AG10803 (cell line): ENCODE data around the gene TNFRSF18.

Experiments used
- DNase-seq: peaks from one replicate; pipeline ENCODE4 v3.0.0; 2010; ENCODE audit warnings: low read depth
- H3K4me3 ChIP-seq: 2 replicates; pipeline ENCODE4 v1.5.1; 2011; ENCODE audit warnings: mild to moderate bottlenecking, low read length, control low read depth
- TF ChIP-seq, protein P1 (sequence below): conservative IDR thresholded peaks from 2 replicates; pipeline ENCODE4 v1.5.1; 2011; ENCODE audit warnings: mild to moderate bottlenecking, low read length, control low read depth, inconsistent platforms

The TNFRSF18 gene

DNA sequence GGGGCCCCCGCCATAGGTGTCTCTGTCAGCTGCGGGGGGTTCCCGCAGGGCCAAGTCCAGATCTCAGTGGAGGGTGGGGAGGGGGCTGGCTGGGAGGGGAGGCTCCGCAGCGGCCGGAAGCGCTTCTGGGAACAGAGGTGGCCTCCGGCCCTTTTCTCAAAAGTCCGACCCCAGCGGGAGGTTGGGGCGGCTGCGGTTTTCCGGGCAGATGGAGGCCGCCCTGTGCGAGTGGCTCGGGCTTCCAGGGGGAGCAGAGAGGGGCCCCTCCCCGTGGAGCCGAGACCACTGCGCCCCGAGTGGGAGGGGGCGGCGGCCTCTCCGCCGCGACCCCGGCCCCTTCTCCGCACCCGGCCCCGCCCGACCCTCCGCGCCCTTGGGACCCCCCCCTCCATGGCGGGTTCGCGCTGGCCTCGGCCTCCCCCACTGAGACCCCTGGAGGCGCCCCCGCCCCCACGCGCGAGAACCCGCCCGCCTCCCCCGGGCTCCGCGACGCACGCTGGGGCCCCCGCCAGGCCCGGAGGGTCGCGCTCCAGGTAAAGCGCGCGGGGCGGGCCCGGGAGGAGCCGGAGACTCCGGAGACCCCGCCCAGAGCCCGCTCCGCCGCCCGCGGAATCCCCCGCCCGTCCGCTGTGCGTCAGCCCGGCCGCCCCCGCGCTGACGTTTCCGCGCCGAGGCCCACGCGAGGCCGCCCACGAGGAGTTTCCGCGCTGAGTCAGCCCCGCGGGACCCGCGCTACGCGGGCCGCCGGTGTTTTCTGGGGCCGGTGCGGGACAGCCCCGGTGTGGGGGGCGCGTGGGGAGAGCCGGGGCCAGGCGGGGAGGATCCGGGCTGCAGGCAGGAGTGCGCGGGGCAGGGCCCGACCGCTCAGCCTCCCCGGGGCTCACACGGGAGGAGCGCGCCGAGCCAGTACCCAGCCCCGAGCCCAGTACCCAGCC lies 5.2 kb downstream of the TNFRSF18 start:
- peak; percentile 20 for DNase-seq
- H3K4me3 ChIP-seq = peak overlapping the region; percentile 17; the same call in 1 of the 2 replicates
- TF ChIP-seq, protein P1, sequence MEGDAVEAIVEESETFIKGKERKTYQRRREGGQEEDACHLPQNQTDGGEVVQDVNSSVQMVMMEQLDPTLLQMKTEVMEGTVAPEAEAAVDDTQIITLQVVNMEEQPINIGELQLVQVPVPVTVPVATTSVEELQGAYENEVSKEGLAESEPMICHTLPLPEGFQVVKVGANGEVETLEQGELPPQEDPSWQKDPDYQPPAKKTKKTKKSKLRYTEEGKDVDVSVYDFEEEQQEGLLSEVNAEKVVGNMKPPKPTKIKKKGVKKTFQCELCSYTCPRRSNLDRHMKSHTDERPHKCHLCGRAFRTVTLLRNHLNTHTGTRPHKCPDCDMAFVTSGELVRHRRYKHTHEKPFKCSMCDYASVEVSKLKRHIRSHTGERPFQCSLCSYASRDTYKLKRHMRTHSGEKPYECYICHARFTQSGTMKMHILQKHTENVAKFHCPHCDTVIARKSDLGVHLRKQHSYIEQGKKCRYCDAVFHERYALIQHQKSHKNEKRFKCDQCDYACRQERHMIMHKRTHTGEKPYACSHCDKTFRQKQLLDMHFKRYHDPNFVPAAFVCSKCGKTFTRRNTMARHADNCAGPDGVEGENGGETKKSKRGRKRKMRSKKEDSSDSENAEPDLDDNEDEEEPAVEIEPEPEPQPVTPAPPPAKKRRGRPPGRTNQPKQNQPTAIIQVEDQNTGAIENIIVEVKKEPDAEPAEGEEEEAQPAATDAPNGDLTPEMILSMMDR = no peak

DNA sequence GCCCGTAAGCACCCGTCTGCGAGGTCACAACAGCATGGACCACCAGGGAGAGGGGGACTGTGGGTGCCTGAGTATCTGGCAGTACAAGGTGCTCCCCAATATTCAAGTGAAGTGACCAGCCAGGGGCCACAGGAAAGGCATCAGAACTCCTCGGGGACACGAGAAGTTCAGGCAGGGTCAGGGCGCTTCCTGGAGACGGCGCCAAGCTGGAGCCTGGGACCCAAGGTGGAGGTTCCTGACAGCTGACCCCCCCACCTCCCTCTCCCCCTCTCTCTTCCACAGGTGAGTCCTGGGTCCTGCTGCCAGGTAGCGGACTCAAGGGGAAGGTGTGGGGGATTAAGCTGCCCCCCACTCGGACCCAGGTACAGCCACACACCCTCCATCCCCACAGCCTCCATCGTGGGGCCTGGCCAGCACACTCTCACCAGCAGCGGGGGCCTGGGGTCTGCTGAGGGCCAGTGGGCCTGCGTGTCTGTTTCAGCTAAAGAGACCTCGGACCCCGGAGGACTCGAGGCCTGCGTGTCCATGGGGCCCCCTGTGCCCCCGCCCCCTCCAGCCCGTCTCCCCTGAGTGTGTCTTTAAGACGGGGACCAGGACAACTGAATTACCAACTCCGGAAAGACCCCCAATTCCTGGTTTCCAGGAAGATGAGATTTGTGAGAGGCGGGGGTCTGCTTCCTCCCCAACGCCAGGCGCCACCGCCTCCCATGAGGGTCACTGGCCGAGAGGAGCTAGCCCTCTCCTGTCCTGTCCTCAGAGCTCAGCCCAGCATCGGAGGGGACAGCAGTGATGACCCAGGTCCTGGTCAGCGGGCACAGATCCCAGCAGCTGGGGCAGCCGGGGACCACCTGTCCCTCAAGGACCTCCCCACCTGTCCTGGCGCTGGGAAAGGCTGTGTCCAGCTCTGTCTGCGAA lies 6.2 kb downstream of the TNFRSF18 start:
- no peak overlapping the region for H3K4me3 ChIP-seq
- DNase-seq = no peak
- TF ChIP-seq, protein P1 = no peak

DNA sequence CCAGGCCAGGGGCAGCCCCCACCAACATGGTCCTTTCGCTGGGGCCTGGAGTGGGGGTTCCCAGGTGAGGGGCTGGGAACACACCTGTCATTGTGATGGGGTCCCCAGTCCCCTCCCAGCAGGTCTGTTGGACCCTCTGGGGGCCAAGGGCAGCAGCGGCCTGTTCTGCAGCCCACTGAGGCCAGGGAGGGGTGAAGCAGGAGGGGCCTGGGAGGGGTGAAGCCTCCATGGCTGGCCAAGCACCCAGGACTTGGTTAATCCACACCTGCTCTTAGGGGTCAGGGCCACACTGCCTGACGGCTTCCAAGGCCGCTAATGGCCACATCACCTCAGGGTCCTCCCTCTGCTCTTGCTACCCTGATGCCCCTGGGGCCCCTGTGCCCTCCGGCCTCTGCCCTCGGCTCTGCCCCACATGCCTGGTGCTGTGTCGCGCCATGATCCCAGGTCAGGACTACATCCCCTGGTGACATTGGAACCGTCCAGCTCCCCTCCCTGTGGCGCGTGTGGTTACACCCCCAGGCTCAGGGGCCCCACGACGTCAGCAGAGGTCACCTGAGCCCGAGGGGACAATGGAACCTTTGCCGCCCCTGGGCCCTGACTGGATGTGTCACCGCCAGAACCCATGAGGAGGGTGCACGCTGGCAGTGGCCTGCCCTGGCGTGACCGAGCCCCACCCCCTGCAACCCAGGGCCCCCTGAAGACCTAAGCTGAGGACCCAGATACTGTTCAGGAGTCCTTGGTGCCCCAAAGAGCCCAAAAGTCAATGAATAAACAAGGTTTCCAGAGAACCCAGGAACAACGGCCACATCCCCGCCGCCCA lies 7.0 kb downstream of the TNFRSF18 start:
- H3K4me3 ChIP-seq = no peak overlapping the region
- no peak for DNase-seq
- TF ChIP-seq, protein P1 = no peak

DNA sequence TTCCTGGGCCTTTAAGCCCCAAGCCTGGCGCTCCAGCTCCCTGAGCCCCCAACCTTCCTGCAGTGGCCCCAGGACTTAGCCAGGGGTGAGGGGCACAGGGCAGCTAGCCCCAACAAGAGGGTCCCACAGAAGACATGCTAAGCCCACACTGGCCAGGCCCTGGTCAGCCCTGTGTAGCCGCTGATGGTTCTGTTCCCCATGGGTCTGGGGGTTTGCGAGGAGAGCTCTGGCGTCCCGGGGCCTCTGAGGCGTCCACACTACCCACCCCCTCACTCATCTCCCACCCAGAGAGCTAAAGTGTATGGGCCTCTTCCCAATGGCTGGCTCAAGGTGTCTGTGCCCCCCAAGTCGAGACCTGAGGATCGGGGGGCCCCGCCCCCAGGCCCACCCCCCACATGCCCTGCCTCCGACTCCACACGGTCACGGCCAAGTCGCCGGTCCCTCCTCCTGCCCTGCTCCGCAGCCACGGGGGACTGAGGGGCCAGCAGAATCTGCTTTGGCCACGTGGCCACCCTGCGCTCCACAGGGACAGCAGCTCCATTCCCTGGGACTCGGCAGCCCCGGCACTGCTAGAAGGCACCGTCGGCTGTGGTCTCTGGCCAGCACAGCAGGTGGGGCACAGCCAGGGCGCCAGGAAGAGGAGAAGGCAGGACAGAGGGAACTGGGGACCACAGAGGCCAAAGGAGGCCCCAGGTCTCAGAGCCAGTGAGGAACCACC lies 7.8 kb downstream of the TNFRSF18 start:
- DNase-seq = no peak
- H3K4me3 ChIP-seq = no peak overlapping the region
- TF ChIP-seq, protein P1 = no peak

DNA sequence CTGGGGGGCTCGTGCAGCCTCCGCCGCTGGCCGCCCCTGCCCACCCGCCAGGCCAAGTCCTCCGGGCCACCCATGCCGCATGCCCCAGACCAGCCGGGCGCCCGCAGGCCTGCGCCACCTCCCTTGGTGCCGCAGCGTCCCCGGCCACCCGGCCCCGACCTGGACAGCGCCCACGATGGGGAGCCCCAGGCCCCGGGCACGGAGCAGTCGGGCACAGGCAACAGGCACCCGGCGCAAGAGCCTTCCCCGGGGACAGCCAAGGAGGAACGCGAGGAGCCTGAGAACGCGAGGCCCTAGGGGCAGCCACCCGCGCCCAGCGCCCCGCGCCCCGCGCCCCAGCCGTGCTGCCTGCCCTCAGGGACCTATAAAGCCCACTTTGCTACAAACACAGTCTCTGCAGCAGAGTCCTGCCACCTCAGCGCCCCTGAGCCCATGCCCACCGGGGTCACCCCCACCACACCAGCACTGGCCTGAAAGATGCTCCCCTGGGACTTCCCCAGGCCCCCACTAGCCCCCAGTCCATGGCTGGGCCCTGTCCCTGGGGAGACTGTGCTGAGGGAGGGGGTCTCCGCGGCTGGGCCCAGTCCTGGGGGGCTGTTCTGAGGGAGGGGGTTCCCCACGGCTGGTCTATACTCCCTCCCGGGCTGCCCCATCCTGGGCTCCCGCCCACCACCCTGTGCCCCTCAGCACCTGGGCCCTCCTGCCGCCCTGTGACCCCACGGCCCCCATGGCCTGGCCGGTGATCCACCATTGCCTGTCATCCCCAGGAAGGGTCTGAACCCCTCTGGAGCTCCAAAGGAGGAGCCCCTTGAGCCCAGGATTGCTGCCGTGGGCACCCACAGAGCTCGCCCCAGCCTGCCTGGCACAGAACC lies 8.6 kb downstream of the TNFRSF18 start:
- TF ChIP-seq, protein P1 = no peak
- DNase-seq = no peak
- H3K4me3 ChIP-seq = no peak overlapping the region
